Vagina (tissue), 2 donors: Measurements from ENCODE around the gene B4GAT1. TPM values are rescaled to one million over a fixed set of nuclear protein-coding genes. Genes with fewer than 3 reads are reported as not detected.

ENCODE experiments used
- DNase-seq, 2 donors: peaks; one replicate each; pipeline ENCODE4 v3.0.0-alpha.2; 2017; ENCODE audit errors: extremely low spot score in 2 of 2
- H3K27ac ChIP-seq: fragments of 200-600 bp; sonication (generic); one replicate; pipeline ENCODE4 v1.5.1; 2019
- H3K27me3 ChIP-seq: fragments of 200-600 bp; sonication (generic); one replicate; pipeline ENCODE4 v1.5.1; 2019
- H3K36me3 ChIP-seq, 2 donors: fragments of 200-600 bp; sonication (generic); one replicate each; pipeline ENCODE4 v1.5.1; 2017 to 2019
- H3K4me1 ChIP-seq: fragments of 200-600 bp; sonication (generic); one replicate; pipeline ENCODE4 v1.5.1; 2019
- H3K4me3 ChIP-seq, 2 donors: fragments of 200-600 bp; sonication (generic); 1 replicate in 1 of 2; 2 replicates in 1 of 2; pipeline ENCODE4 v1.5.1; 2016 to 2019
- H3K9me3 ChIP-seq: fragments of 200-600 bp; sonication (generic); one replicate; pipeline ENCODE4 v1.5.1; 2019
- CTCF ChIP-seq, 3 experiments: fragments of 450-650 bp in 2 of 3; fragments of 200-600 bp in 1 of 3; sonication (generic) in 1 of 3; IDR thresholded peaks; one replicate each; pipeline ENCODE4 v1.5.1; 2017 to 2019; ENCODE audit warnings: antibody characterized with exemption in 3 of 3, mild to moderate bottlenecking in 2 of 3, moderate library complexity in 2 of 3
- POLR2A ChIP-seq, 2 donors: fragments of 450-650 bp; IDR thresholded peaks; one replicate each; pipeline ENCODE4 v1.6.1; 2017; ENCODE audit warnings: antibody characterized with exemption in 2 of 2, mild to moderate bottlenecking in 2 of 2, moderate library complexity in 2 of 2
- POLR2AphosphoS5 ChIP-seq, 2 donors: sonication (generic); formaldehyde crosslinking; IDR thresholded peaks; one replicate each; pipeline ENCODE4 v1.9.0; 2017; ENCODE audit warnings: antibody characterized with exemption in 2 of 2, mild to moderate bottlenecking in 2 of 2, low read depth in 1 of 2; ENCODE audit not compliant: insufficient read depth in 1 of 2
- intact Hi-C: fragments of 100-400 bp; cut with DNase I; formaldehyde crosslinking; loops from one replicate; pipeline ENCODE4 v1.15.1; 2023
- total RNA-seq: library from RNA; depleted of rRNA; stranded (reverse); fragments of >200 nt; gene quantifications from one replicate; pipeline ENCODE4 v1.2.3, GENCODE V29; 2016

The B4GAT1 gene
- total RNA-seq, 1 donor from 2014 or later, result 25.0 TPM

GRCh38 chr11:66349084-66349386, 1.6 kb upstream of the B4GAT1 start:
- intact Hi-C loops, result no loop called here

DNA sequence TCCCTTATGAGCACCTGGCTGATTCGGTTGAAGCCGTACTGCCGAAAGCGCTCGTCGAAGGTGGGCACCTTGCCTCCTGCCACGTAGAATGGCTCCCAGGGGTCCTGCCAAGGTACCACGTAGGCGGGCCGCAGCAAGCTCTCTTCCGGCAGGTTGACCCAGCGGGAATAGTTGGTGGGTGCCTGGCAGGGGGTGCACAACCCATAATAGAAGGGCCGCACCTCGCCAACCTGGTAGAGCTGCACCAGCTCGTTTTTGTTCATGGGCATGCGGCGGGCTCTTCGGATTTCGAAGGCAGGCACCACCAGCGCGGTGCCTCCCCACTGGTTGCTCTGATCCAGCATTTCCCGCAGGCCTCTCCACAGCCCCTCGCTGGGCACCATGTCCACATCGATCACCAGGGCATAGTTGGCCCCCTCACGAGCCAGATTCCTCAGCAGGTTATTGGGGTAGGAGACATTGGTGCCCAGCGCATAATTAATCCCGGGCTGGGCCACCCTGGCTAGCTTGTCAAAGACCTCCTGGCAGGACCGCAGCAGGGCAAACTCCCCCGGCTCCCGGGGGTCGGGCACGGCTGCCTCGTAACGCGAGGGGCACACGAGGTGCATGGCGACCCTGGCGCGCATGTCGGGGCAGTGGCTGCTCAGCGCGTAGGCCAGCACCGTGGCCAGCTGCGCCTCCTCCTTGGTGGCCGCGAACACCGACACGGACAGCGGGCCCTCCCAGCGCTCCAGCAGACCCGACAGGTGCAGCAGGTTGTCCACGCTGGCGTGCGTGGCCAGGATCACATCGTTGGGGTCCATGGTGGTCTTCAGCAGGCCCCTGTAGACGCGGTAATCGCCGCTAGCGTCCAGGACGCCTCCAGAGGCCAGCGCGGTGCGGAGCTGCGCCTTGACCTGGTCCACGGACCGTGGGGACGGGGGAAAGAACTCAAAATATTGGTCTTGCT, 679 bp downstream of the B4GAT1 start:
- TF ChIP-seq CTCF (IDR thresholded peaks at IDR 0.05) (no peak), POLR2AphosphoS5 (IDR thresholded peaks at IDR 0.05; ENCODE audit: insufficient read depth in 1 of 2, low read depth in 1 of 2) (peak in 1 of 2 donors; percentile 26)
- H3K9me3 ChIP-seq, result no peaks in the 10 kb centered on the region
- H3K27me3 ChIP-seq, result no peaks in the 10 kb centered on the region
- DNase-seq, result no peak
- intact Hi-C loops, result no loop called here
- H3K36me3 ChIP-seq, result peaks cover 0 to 5% of the 10 kb centered on the region in 2 donors
- H3K4me1 ChIP-seq, result peaks cover 40% of the 10 kb centered on the region
- H3K4me3 ChIP-seq, result peak overlapping the region; percentile 71 to 89
- H3K27ac ChIP-seq, result peak overlapping the region; percentile 92

More at GRCh38 chr11:66349084-66349386, 1.6 kb upstream of the B4GAT1 start:
- DNase-seq, result no peak
- Histone ChIP-seq H3K4me3 (no peak overlapping the region), H3K4me1 (peaks cover 30% of the 10 kb centered on the region), H3K36me3 (no peaks in the 10 kb centered on the region), H3K27ac (no peak overlapping the region), H3K27me3 (no peaks in the 10 kb centered on the region), H3K9me3 (no peaks in the 10 kb centered on the region)
- no peak for TF ChIP-seq POLR2AphosphoS5 (IDR thresholded peaks at IDR 0.05; ENCODE audit: insufficient read depth in 1 of 2, low read depth in 1 of 2)

GRCh38 chr11:66345316-66345649, 2.1 kb downstream of the B4GAT1 start:
- H3K4me1 ChIP-seq, result peaks cover 40% of the 10 kb centered on the region
- intact Hi-C loops, result no loop called here
- peak overlapping the region; percentile 71 to 89 for H3K4me3 ChIP-seq

GRCh38 chr11:66344550-66345315, 2.7 kb downstream of the B4GAT1 start, which contains the start of gene BRMS1:
TSS of gene BRMS1 (minus strand) at chr11:66345104. CDS start at chr11:66342234, 2,870 bp downstream.
- peaks cover 0 to 25% of the 10 kb centered on the region in 2 donors for H3K36me3 ChIP-seq
- H3K4me1 ChIP-seq, result peaks cover 40% of the 10 kb centered on the region
- DNase-seq, result no peak
- H3K4me3 ChIP-seq, result peak within 1 kb of the TSS; percentile 71 to 89
- H3K9me3 ChIP-seq, result no peaks in the 10 kb centered on the region
- H3K27ac ChIP-seq, result peak within 1 kb of the TSS; percentile 49
- no peaks in the 10 kb centered on the region for H3K27me3 ChIP-seq
- TF ChIP-seq POLR2A (IDR thresholded peaks at IDR 0.05) (peak in 1 of 2 donors; percentile 44), CTCF (IDR thresholded peaks at IDR 0.05) (peak in 2 of 3 experiments; percentile 21), POLR2AphosphoS5 (IDR thresholded peaks at IDR 0.05; ENCODE audit: insufficient read depth in 1 of 2, low read depth in 1 of 2) (peak; percentile 94 to 99)
- intact Hi-C loops, result no loop called here

More at GRCh38 chr11:66345316-66345649, 2.1 kb downstream of the B4GAT1 start:
- H3K27me3 ChIP-seq, result no peaks in the 10 kb centered on the region
- peaks cover 0 to 20% of the 10 kb centered on the region in 2 donors for H3K36me3 ChIP-seq
- no peak for TF ChIP-seq POLR2A (IDR thresholded peaks at IDR 0.05)
- no peak for TF ChIP-seq POLR2AphosphoS5 (IDR thresholded peaks at IDR 0.05; ENCODE audit: insufficient read depth in 1 of 2, low read depth in 1 of 2)
- TF ChIP-seq CTCF (IDR thresholded peaks at IDR 0.05), result no peak
- DNase-seq, result no peak
- H3K9me3 ChIP-seq, result no peaks in the 10 kb centered on the region
- H3K27ac ChIP-seq, result peak overlapping the region; percentile 49

- intact Hi-C loops, result no loop called here
- H3K9me3 ChIP-seq, result no peaks in the 10 kb centered on the region
These were observed 4.3 kb downstream of the B4GAT1 start for GRCh38 chr11:66343176-66343575.

More at GRCh38 chr11:66343176-66343575, 4.3 kb downstream of the B4GAT1 start:
- DNase-seq, result no peak
- TF ChIP-seq POLR2A (IDR thresholded peaks at IDR 0.05) (no peak), CTCF (IDR thresholded peaks at IDR 0.05) (no peak), POLR2AphosphoS5 (IDR thresholded peaks at IDR 0.05; ENCODE audit: insufficient read depth in 1 of 2, low read depth in 1 of 2) (no peak)
- Histone ChIP-seq H3K4me3 (no peak overlapping the region), H3K27ac (no peak overlapping the region), H3K36me3 (peaks cover 0 to 39% of the 10 kb centered on the region in 2 donors), H3K4me1 (peaks cover 44% of the 10 kb centered on the region), H3K27me3 (no peaks in the 10 kb centered on the region)
